ENCODE measurements around the gene BPIFB1. TPM values are rescaled to one million over a fixed set of nuclear protein-coding genes. Genes with fewer than 3 reads are reported as not detected.
A peak's percentile ranks its signal among the peaks of the same experiment; 100 is the strongest.

Gene BPIFB1
- total and polyA plus RNA-seq, 2 of the 8 experiments (the other 6 are each of a cell fraction or from before 2014, with no cell fraction given) = not detected

- CTCF ChIA-PET (ENCODE audit: partially characterized antibody) = interaction anchor here (4.6 kb wide), 1 partner anchor 14 kb away, joined by 23 read pairs; no protein-coding TSS in a partner anchor
- Histone ChIP-seq H3K27me3 (replicated peaks in 1 of 4; ENCODE audit: control insufficient read depth in 3 of 4, extremely low read depth in 1 of 4, insufficient read depth in 3 of 4, low read length in 3 of 4) (no peaks in the 10 kb centered on the region), H4K20me1 (replicated peaks in 1 of 2; ENCODE audit: control insufficient read depth in 1 of 2, insufficient read depth in 2 of 2, low read length in 2 of 2) (no peaks in the 10 kb centered on the region), H4K91ac (replicated peaks; ENCODE audit: insufficient read length, low read length) (peak overlapping the region; percentile 49), H3K9ac (replicated peaks in 1 of 4; ENCODE audit: extremely low read depth in 1 of 4, low read depth in 3 of 4, low read length in 3 of 4) (no peak overlapping the region), H2AFZ (ENCODE audit: low read length) (no peak overlapping the region; the same call in 1 of the 2 replicates), H4K8ac (ENCODE audit: extremely low read depth, insufficient read depth, low read length) (peak overlapping the region; percentile 58), H2BK5ac (ENCODE audit: low read depth, low read length) (no peak overlapping the region; the same call in 1 of the 2 replicates), H3K79me1 (ENCODE audit: low read depth, low read length) (no peaks in the 10 kb centered on the region), H3K56ac (replicated peaks; ENCODE audit: insufficient read length, low read depth, low read length) (no peak overlapping the region), H3K18ac (ENCODE audit: extremely low read depth, low read length) (peak overlapping the region; percentile 28; the same call in 1 of the 2 replicates), H3K23me2 (ENCODE audit: low read depth, low read length) (peaks cover 2% of the 10 kb centered on the region; the same call in 1 of the 2 replicates), H3K79me2 (ENCODE audit: control insufficient read depth in 1 of 2, insufficient read depth in 2 of 2, low read length in 2 of 2) (no peaks in the 10 kb centered on the region), H3K4ac (replicated peaks; ENCODE audit: insufficient read length, low read depth, low read length) (no peak overlapping the region), H3K9me3 (ENCODE audit: insufficient read depth in 2 of 2, low read depth in 1 of 2, low read length in 1 of 2) (no peaks in the 10 kb centered on the region), H3K36me3 (ENCODE audit: control insufficient read depth in 2 of 4, insufficient read depth in 4 of 4, low read length in 3 of 4) (no peaks in the 10 kb centered on the region), H2AK5ac (ENCODE audit: low read depth, low read length) (0 out of 2 replicates have a peak overlapping the region, but pooled peaks have one; percentile 67), H3K27ac (ENCODE audit: low read depth, low read length) (0 out of 2 replicates have a peak overlapping the region, but pooled peaks have one; percentile 1), H3K4me2 (ENCODE audit: insufficient read depth in 1 of 2, low read depth in 2 of 2, low read length in 2 of 2) (peak overlapping the region; percentile 5 to 19; a peak in 2 of 4 replicates), H4K5ac (ENCODE audit: insufficient read length, low read depth, low read length) (no peak overlapping the region), H3K14ac (ENCODE audit: insufficient read length) (no peak overlapping the region), H2BK20ac (ENCODE audit: low read length) (peak overlapping the region; percentile 93), H3K23ac (ENCODE audit: insufficient read length) (no peak overlapping the region), H2BK15ac (ENCODE audit: low read length) (peak overlapping the region; percentile 36; the same call in 1 of the 2 replicates), H3K4me1 (replicated peaks in 1 of 4; ENCODE audit: control insufficient read depth in 3 of 4, insufficient read depth in 4 of 4, low read length in 3 of 4) (peaks cover 0 to 14% (median 11%) of the 10 kb centered on the region in 4 experiments; a peak in 6 of 7 replicates), H2BK120ac (replicated peaks; ENCODE audit: low read depth, low read length) (no peak overlapping the region), H2BK12ac (ENCODE audit: low read depth, low read length) (peak overlapping the region; percentile 51; the same call in 1 of the 2 replicates), H3K4me3 (ENCODE audit: extremely low read depth in 1 of 4, insufficient read depth in 2 of 4, low read depth in 3 of 4, low read length in 4 of 4) (no peak overlapping the region)
- no peak for FAIRE-seq
- POLR2A ChIA-PET (ENCODE audit: partially characterized antibody) = interaction anchor here (0.7 to 0.8 kb wide), 2 partner anchors 9 to 15 kb away, joined by 3 read pairs; no protein-coding TSS in a partner anchor
- WGBS, 2 experiments (ENCODE audit: extremely low coverage in 1 of 2, insufficient coverage in 1 of 2, insufficient read length in 1 of 2, insufficient replicate concordance in 2 of 2, low coverage in 1 of 2, low lambda C conversion rate in 2 of 2, missing lambda C conversion rate in 1 of 2) = 74% methylated on average over 13 of the region's 13 CpGs; no CpG with 5 or more reads in 1 of the 2 experiments
- DNase-seq (ENCODE audit: low read depth in 1 of 2, low spot score in 2 of 2) = no peak
- TF ChIP-seq TAF1 (IDR thresholded peaks at IDR 0.05; ENCODE audit: low read depth, low read length) (no peak), NRF1 (IDR thresholded peaks at IDR 0.05; ENCODE audit: low read depth, low read length) (no peak), CTCF (IDR thresholded peaks at IDR 0.05; ENCODE audit: control extremely low read depth in 1 of 3, insufficient read depth in 1 of 3, low read depth in 1 of 3, low read length in 3 of 3) (no peak), SIRT6 (IDR thresholded peaks at IDR 0.05; ENCODE audit: low read length) (no peak), TEAD4 (IDR thresholded peaks at IDR 0.05; ENCODE audit: low read depth, low read length) (no peak), RBBP5 (IDR thresholded peaks at IDR 0.05; ENCODE audit: borderline replicate concordance, low read depth, low read length) (no peak), EP300 (IDR thresholded peaks at IDR 0.05; ENCODE audit: borderline replicate concordance in 1 of 2, low read depth in 2 of 2, low read length in 2 of 2) (no peak), TBP (IDR thresholded peaks at IDR 0.05; ENCODE audit: low read depth, low read length) (no peak)
Measured at GRCh38 chr20:33277471-33278441, 5.3 kb upstream of the BPIFB1 start.

Measured in H1 (cell line).